HG03045 (cell line): ENCODE data around the gene HOXA7.

Experiments used
- ATAC-seq: cut with Tn5 transposase; IDR thresholded peaks from one replicate; pipeline ENCODE4 v1.9.1; 2021; ENCODE audit warnings: mild to moderate bottlenecking, moderate library complexity; ENCODE audit not compliant: unreplicated experiment

HOXA7 gene

GRCh38 chr7:27138472-27138871 lies 18.0 kb downstream of the HOXA7 start:
- no peak for ATAC-seq

- no peak for ATAC-seq
These were observed 18.7 kb downstream of the HOXA7 start for GRCh38 chr7:27137640-27138315.

GRCh38 chr7:27134392-27134791 lies 22.1 kb downstream of the HOXA7 start:
- no peak for ATAC-seq

- no peak for ATAC-seq
These were observed 22.9 kb downstream of the HOXA7 start for GRCh38 chr7:27133409-27134231.

GRCh38 chr7:27132978-27133377 lies 23.5 kb downstream of the HOXA7 start:
- ATAC-seq: no peak

GRCh38 chr7:27132214-27132613 lies 24.3 kb downstream of the HOXA7 start:
- ATAC-seq: no peak

GRCh38 chr7:27131390-27131819 lies 25.1 kb downstream of the HOXA7 start:
- no peak for ATAC-seq

GRCh38 chr7:27130540-27131389 lies 25.7 kb downstream of the HOXA7 start, which contains the start of gene HOXA4:
HOXA4 (minus strand) TSS chr7:27130757; CDS start chr7:27130733, 24 bp downstream.
- ATAC-seq: no peak

- ATAC-seq: no peak
These were observed 26.5 kb downstream of the HOXA7 start for GRCh38 chr7:27129729-27130539.

GRCh38 chr7:27128776-27129728 lies 27.4 kb downstream of the HOXA7 start:
- no peak for ATAC-seq

- ATAC-seq: no peak
These were observed 28.4 kb downstream of the HOXA7 start for GRCh38 chr7:27128034-27128433.

GRCh38 chr7:27126596-27127327 lies 29.7 kb downstream of the HOXA7 start:
- no peak for ATAC-seq

GRCh38 chr7:27125986-27126394 lies 30.5 kb downstream of the HOXA7 start:
- no peak for ATAC-seq

GRCh38 chr7:27124902-27125689 lies 31.4 kb downstream of the HOXA7 start:
- no peak for ATAC-seq

- no peak for ATAC-seq
These were observed 32.2 kb downstream of the HOXA7 start for GRCh38 chr7:27124096-27124901.

GRCh38 chr7:27123477-27124053 lies 32.9 kb downstream of the HOXA7 start:
- no peak for ATAC-seq
